Activated CD4-positive, alpha-beta T cell treated with anti-CD3 and anti-CD28 coated beads, Interleukin-2, amount 10 ng/mL, durations not matched to agents 24 days and 14 days (primary cell): ENCODE data around the gene GFM2. TPM values are rescaled to one million over a fixed set of nuclear protein-coding genes. Genes with fewer than 3 reads are reported as not detected.
"Not testable (repeated sequence)": the region's sequence is repeated elsewhere in the genome, so short reads cannot be mapped to it uniquely, and the experiment has no call there.

Experiments
- DNase-seq: peaks from one replicate; pipeline ENCODE4 v3.0.0; 2022
- H3K27ac Mint-ChIP-seq: one replicate; pipeline ENCODE4 v1.8.0; 2022; ENCODE audit warnings: mild to moderate bottlenecking, mixed read lengths
- H3K27me3 Mint-ChIP-seq: one replicate; pipeline ENCODE4 v1.8.0; 2022; ENCODE audit warnings: mixed read lengths
- H3K36me3 Mint-ChIP-seq: one replicate; pipeline ENCODE4 v1.8.0; 2022; ENCODE audit warnings: low read depth, mild to moderate bottlenecking, mixed read lengths
- H3K4me1 Mint-ChIP-seq: one replicate; pipeline ENCODE4 v1.8.0; 2021; ENCODE audit warnings: mixed read lengths
- H3K4me3 Mint-ChIP-seq: one replicate; pipeline ENCODE4 v1.8.0; 2022; ENCODE audit warnings: mild to moderate bottlenecking, moderate library complexity, mixed read lengths
- H3K9me3 Mint-ChIP-seq: one replicate; pipeline ENCODE4 v1.8.0; 2021; ENCODE audit warnings: mixed read lengths
- intact Hi-C: fragments of 100-400 bp; cut with micrococcal nuclease; formaldehyde crosslinking; loops from one replicate; pipeline ENCODE4 v1.15.1; 2023
- total RNA-seq: library from RNA; stranded (reverse); gene quantifications from 2 replicates; pipeline ENCODE4 v1.2.3, GENCODE V29; 2022

GFM2 gene
- total RNA-seq, 1 donor from 2014 or later: 42.7 TPM

DNA sequence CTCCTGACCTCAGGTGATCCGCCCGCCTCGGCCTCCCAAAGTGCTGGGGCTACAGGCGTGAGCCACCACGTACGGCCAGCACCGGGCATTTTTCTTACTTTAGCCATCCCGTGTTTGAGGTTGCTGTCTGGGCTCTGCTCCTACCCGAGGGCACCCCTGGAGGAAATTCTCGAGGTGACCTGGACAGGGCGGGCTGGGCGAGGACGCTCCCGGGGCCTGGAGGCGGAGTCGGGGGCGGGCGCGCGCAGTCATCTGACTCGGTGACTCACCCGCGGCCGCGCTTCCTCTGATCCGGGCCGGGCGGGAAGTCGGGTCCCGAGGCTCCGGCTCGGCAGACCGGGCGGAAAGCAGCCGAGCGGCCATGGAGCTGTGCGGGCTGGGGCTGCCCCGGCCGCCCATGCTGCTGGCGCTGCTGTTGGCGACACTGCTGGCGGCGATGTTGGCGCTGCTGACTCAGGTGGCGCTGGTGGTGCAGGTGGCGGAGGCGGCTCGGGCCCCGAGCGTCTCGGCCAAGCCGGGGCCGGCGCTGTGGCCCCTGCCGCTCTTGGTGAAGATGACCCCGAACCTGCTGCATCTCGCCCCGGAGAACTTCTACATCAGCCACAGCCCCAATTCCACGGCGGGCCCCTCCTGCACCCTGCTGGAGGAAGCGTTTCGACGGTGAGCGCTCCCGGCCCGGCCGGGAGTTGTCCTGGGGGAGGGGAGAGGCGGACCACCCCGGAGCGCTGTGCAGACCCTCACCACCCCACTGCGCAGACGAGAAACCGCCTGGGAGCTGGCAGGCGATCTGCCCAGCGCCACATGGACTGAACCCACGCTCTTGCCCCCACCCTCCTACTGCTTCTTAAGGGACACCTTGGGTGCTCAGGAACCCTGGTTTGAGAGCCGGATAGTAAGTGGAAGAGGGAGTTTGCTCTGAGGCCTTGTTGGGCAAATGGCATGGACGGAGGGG is 81.7 kb downstream of the GFM2 start, which contains the start of gene HEXB:
Gene HEXB, plus strand, starts transcription at position 334 of the 952 bp plus-strand sequence. Its CDS starts 28 bp downstream, at position 362.
- Mint-ChIP-seq H3K4me1 (peaks cover 20% of the 10 kb centered on the region), H3K27ac (peak within 1 kb of the TSS; percentile 83), H3K36me3 (peaks cover 18% of the 10 kb centered on the region), H3K4me3 (peak within 1 kb of the TSS; percentile 90), H3K27me3 (peaks cover 13% of the 10 kb centered on the region), H3K9me3 (no peaks in the 10 kb centered on the region)
- intact Hi-C loops: loop anchor here (1.0 to 5.0 kb wide), 3 partner anchors 82 to 1120 kb away; partner anchors contain the start of genes ANKRA2, GFM2, NSA2 and UTP15
- DNase-seq: peak; percentile 96

DNA sequence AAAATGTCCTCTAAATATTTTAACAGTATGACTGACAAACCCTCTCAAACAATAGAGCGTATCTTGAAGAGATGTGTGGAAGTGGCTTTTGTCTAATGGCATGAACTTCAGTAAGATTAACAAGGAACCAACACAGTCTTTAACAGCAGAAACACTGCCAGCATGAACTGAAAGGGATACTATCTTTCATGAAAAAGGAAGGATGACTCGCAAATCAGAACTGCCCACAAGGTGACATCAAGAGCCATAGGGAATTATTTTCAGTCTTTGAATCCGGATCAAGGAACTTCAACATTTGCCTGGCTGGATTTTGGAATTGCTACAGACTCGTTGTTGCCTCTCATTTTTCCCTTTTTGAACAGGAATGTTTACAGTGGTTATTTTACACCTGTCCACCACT is 87.0 kb downstream of the GFM2 start:
- no peaks in the 10 kb centered on the region for H3K36me3 Mint-ChIP-seq
- intact Hi-C loops: no loop called here
- no peaks in the 10 kb centered on the region for H3K9me3 Mint-ChIP-seq
- no peak overlapping the region for H3K4me3 Mint-ChIP-seq
- no peaks in the 10 kb centered on the region for H3K4me1 Mint-ChIP-seq
- no peak for DNase-seq
- no peak overlapping the region for H3K27ac Mint-ChIP-seq
- peaks cover 30% of the 10 kb centered on the region for H3K27me3 Mint-ChIP-seq

GRCh38 chr5:74679300-74679699 is 87.6 kb downstream of the GFM2 start:
- DNase-seq, intact Hi-C loops, H3K27ac Mint-ChIP-seq, H3K4me3 Mint-ChIP-seq, H3K36me3 Mint-ChIP-seq, H3K4me1 Mint-ChIP-seq, H3K9me3 Mint-ChIP-seq: not testable (repeated sequence)
- H3K27me3 Mint-ChIP-seq: peaks cover 32% of the 10 kb centered on the region

DNA sequence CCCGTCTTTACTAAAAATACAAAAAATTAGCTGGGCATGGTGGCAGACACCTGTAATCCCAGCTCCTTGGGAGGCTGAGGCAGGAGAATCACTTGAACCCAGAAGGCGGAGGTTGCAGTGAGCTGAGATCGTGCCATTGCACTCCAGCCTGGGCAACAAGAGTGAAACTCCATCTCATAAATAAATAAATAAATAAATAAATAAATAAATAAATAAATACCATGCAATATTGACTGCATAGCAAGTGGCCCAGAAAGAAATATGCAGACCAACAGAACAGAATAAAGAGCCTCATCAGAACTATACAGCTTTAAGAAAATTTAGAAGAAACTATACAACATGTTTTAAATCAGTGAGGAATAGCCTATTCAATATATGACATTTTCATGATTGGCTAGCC is 88.8 kb downstream of the GFM2 start:
- H3K27ac Mint-ChIP-seq, H3K4me3 Mint-ChIP-seq, DNase-seq, H3K36me3 Mint-ChIP-seq, H3K4me1 Mint-ChIP-seq, H3K9me3 Mint-ChIP-seq, intact Hi-C loops: not testable (repeated sequence)
- peaks cover 35% of the 10 kb centered on the region for H3K27me3 Mint-ChIP-seq

DNA sequence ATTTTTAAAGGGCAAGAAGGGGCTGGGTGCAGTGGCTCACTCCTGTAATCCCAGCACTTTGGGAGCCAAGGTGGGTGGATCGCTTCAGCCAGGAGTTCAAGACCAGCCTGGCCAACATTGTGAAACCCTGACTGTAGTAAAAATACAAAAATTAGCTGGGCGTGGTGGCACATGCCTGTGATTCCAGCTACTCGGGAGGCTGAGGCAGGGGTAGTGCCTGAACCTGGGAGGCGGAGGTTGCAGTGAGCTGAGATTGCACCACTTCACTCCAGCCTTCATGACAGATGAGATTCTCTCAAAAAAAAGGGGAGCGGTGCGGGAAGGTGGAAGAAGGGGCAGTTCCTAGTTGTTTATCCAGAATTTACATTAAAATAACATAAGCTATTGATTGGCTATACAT is 90.5 kb downstream of the GFM2 start:
- intact Hi-C loops, H3K27ac Mint-ChIP-seq, DNase-seq, H3K36me3 Mint-ChIP-seq, H3K9me3 Mint-ChIP-seq, H3K4me1 Mint-ChIP-seq, H3K4me3 Mint-ChIP-seq: not testable (repeated sequence)
- H3K27me3 Mint-ChIP-seq: peaks cover 33% of the 10 kb centered on the region

DNA sequence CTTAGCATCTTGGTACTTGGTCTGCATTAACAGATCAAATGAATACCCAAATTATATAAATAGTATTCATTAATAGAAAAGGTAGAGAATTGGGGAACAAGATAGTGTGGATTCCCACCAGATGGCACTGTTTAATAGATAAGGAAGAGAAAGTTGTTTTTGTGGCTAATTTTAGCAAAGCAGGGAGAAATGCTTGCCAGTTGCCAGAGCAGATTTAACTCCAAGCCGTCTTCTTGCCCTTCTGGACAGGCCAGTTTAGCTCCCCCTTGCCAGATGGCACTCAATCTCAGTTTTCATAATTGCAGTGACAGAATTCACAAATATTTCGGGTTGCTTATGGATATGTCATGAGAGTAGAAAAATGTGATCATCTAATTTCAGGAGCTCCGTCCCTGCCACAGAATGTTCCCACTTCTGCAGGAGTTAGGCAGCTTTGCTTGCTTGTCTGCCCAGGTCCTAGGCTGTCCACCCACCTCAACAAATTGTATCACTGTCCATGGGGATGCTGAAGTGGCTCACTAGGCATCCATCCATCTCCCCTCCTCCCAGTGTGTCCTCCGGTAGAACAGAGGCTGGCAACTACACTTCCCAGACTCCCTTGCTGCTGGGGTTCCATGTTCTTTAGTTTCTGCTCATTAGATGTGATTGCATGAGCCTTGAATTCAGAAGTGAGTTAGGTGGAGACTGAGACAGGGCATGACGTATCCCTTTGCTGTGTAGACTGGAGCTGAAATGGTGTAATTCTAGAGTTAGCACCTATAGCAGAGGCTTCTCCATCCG is 93.7 kb downstream of the GFM2 start:
- H3K9me3 Mint-ChIP-seq: no peaks in the 10 kb centered on the region
- peaks cover 23% of the 10 kb centered on the region for H3K27me3 Mint-ChIP-seq
- no peaks in the 10 kb centered on the region for H3K36me3 Mint-ChIP-seq
- no peak for DNase-seq
- no peaks in the 10 kb centered on the region for H3K4me1 Mint-ChIP-seq
- intact Hi-C loops: loop anchor here (5.0 kb wide), 1 partner anchor 69 kb away; no protein-coding TSS in a partner anchor
- no peak overlapping the region for H3K4me3 Mint-ChIP-seq
- H3K27ac Mint-ChIP-seq: no peak overlapping the region

GRCh38 chr5:74672215-74672877 is 94.6 kb downstream of the GFM2 start:
- Mint-ChIP-seq H3K4me3 (no peak overlapping the region), H3K27ac (no peak overlapping the region), H3K36me3 (no peaks in the 10 kb centered on the region), H3K9me3 (no peaks in the 10 kb centered on the region), H3K27me3 (peaks cover 25% of the 10 kb centered on the region), H3K4me1 (no peaks in the 10 kb centered on the region)
- intact Hi-C loops: loop anchor here (5.0 kb wide), 1 partner anchor 70 kb away; no protein-coding TSS in a partner anchor
- no peak for DNase-seq

Other genes starting within 250 kb of the GFM2 start
- 1.2 and 2.0 TPM in 2 replicates for gene ENC1, start 126.4 kb downstream of the GFM2 start, total RNA-seq
- gene HEXB, start 81.9 kb downstream of the GFM2 start, total RNA-seq: 60.7 and 61.2 TPM in 2 replicates
- 94.0 and 95.8 TPM in 2 replicates for gene NSA2, start 132 bp upstream of the GFM2 start, total RNA-seq
- 1.8 and 2.6 TPM in 2 replicates for gene FAM169A, start 99.3 kb upstream of the GFM2 start, total RNA-seq